Measurements from ENCODE around the gene SVIL.
"Not testable (repeated sequence)": the region's sequence is repeated elsewhere in the genome, so short reads cannot be mapped to it uniquely, and the experiment has no call there.

Gene SVIL

DNA sequence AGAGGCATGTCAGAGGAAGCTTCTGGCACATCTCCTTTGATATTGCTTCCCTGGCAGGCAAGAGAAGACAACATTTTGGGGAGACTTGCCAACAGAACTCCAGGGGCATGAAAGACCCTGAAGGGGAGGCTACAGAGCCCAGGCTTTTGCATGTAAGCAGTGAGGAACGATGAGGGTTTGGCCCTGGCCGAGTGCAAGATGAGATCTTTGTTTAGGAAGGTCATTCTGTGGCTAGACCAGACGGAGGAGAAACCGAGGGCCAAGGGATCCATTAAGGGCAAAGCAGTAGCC is 3.8 kb downstream of the SVIL start:
- DNase-seq (ENCODE audit: low spot score) = no peak
- in situ Hi-C loops (cut with MboI; ENCODE audit: low pct_unique_long_range_greater_than_20kb, low sequenced_read_pairs, unreplicated experiment) = no loop called here

DNA sequence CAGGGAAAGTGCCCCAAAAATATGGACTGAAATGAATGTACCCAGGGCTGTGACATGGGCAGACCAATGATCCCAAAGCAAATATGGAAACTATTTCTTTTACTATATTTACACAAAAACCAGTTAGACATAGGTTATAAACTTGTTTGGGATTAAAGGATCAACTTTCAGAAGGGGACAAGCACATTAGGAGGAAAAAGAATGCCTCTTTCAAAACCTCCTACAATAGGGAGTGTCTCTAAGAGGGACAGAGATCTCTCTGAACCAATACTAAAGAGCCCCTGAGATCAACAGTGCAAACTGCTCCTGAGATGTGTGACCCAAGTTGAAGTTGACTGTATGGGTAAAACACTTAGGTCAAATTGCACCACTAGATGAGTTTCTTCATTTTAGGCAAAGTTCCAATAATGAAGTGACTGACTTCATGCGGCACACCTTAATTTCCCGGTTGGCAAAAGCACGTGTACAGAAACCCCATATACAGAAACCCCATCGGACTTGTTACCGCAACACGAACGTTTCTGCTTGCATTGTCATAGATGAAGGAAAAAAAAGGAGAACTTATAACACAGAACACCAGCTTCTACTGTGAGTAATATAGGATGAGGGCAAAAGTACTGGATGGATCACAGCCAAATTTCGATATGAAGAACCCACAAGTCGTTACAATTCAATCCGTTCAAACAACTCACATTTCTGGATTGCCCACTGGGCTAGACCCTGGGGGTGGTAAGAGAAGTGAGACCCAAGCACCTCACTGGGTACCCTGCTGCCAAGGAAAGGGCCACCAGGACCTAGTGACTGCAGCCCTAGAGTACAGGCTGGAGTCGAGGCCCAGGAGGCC is 4.3 kb downstream of the SVIL start:
- in situ Hi-C loops (cut with MboI; ENCODE audit: low pct_unique_long_range_greater_than_20kb, low sequenced_read_pairs, unreplicated experiment) = no loop called here
- no peak for DNase-seq (ENCODE audit: low spot score)
- TF ChIP-seq, protein P1, sequence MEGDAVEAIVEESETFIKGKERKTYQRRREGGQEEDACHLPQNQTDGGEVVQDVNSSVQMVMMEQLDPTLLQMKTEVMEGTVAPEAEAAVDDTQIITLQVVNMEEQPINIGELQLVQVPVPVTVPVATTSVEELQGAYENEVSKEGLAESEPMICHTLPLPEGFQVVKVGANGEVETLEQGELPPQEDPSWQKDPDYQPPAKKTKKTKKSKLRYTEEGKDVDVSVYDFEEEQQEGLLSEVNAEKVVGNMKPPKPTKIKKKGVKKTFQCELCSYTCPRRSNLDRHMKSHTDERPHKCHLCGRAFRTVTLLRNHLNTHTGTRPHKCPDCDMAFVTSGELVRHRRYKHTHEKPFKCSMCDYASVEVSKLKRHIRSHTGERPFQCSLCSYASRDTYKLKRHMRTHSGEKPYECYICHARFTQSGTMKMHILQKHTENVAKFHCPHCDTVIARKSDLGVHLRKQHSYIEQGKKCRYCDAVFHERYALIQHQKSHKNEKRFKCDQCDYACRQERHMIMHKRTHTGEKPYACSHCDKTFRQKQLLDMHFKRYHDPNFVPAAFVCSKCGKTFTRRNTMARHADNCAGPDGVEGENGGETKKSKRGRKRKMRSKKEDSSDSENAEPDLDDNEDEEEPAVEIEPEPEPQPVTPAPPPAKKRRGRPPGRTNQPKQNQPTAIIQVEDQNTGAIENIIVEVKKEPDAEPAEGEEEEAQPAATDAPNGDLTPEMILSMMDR (IDR thresholded peaks at IDR 0.05; ENCODE audit: extremely low read depth, insufficient read depth, missing control alignments) = no peak

More for the DNA sequence above, 3.8 kb downstream of the SVIL start:
- TF ChIP-seq, protein P1 (IDR thresholded peaks at IDR 0.05; ENCODE audit: extremely low read depth, insufficient read depth, missing control alignments) = no peak

DNA sequence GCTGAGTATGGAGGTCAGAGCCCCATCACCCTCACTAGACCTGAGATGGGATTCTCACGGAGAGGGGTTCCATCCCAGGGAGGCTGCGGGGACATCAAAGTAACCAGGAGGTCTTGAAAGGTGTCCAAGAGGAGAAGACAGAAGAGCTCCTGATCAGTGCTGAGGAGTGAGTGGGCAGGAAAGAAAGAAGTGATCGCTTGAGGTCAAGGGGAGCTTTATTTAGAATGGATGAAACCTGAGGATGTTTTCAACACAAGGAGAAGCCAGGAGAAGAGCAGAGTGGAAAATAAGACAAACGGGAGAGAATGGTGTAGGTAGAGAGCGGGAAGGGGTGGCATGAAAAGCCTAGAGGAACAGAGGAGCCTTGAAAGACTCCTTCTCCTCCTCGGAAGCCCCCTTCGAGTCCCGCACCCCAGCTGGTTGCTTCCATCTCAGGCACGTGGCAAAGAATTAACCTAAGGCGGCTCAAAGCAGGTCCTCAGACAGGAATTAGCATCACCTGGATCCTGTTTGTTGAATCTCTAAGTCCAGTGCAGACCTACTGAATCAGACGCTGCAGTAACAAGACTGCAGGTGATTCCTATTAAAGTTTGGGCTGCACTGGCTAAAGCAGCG is 5.8 kb downstream of the SVIL start:
- in situ Hi-C loops (cut with MboI; ENCODE audit: low pct_unique_long_range_greater_than_20kb, low sequenced_read_pairs, unreplicated experiment) = no loop called here
- no peak for DNase-seq (ENCODE audit: low spot score)
- TF ChIP-seq, protein P1 (IDR thresholded peaks at IDR 0.05; ENCODE audit: extremely low read depth, insufficient read depth, missing control alignments) = no peak

DNA sequence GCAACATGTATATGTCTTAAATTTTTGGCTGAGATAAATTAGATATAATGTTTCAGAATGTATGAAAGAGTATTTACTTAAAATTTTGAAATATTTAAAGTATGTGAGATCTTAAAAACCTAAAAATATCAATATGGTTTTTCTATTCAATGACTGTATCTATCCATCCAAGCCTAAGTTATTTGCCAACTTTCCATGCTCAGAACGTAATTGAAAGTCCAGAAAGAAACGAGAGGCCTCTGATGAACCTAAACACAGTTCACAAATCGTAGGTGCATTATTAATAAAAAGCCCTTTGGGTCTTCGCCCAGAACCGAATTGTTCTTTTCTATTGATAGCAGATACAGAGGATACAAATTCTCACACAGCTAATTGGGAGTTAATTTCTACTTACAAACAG is 6.5 kb downstream of the SVIL start:
- in situ Hi-C loops (cut with MboI; ENCODE audit: low pct_unique_long_range_greater_than_20kb, low sequenced_read_pairs, unreplicated experiment) = no loop called here
- TF ChIP-seq, protein P1 (IDR thresholded peaks at IDR 0.05; ENCODE audit: extremely low read depth, insufficient read depth, missing control alignments) = no peak
- no peak for DNase-seq (ENCODE audit: low spot score)

DNA sequence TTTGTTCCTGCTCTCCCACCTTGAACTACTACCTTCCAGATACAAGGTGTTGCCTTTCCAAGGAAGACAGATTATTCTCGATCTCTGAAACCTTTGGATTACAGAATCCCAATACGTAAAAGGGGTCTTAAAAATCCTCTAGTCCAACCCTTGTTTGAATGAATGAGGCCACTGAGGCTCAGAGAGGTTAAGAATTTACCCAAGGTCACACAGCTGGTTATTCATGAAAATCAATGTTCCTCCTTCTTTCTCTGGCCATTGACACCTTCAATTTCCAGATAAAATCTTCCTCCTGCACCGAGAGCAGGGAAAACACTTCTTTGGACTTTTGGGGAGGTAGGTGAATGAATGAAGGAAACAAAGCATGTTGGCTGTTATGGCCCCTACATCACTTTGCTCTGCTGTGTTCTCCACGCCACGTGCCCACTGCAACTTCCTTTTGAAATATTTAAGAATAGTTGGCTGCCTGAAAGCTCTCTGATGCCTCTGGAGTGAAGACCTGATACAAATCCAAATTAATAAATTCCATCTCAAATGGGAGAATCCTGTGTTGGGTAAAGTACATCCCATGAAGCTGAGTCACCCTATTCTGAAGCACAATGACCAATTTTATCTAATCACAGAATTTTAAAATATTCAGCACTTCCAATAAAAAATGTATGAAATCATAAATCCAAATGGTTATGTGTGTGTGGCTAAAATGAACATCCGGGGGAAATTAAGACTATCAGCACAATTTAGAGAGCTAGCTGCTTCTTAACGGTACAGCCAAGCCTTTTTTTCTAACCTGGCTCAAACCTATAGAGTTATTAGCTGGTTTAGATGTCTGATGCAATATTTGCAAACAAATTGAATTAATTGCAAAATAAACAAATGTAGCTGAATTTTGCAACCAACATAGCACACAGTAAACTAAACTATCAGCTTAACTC is 7.3 kb downstream of the SVIL start:
- no peak for DNase-seq (ENCODE audit: low spot score)
- in situ Hi-C loops (cut with MboI; ENCODE audit: low pct_unique_long_range_greater_than_20kb, low sequenced_read_pairs, unreplicated experiment) = no loop called here
- TF ChIP-seq, protein P1 (IDR thresholded peaks at IDR 0.05; ENCODE audit: extremely low read depth, insufficient read depth, missing control alignments) = no peak

DNA sequence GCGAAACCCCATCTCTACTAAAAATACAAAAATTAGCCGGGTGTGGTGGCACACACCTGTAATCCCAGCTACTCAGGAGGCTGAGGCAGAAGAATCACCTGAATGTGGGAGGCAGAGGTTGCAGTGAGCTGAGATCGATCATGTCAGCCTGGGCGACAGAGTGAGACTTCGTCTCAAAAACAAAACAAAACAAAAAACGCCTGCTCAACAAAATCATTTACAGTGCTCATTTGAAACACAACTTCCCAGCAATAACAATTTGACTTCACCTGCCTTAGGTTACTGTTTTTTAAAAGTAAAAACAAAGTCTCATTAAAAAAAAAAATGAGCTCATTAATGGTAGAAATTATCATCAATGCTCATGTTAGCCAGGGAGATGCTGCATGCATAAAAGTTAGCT is 10.4 kb downstream of the SVIL start:
- DNase-seq (ENCODE audit: low spot score); in situ Hi-C loops (cut with MboI; ENCODE audit: low pct_unique_long_range_greater_than_20kb, low sequenced_read_pairs, unreplicated experiment): not testable (repeated sequence)
